B cell (primary cell): Measurements from ENCODE around the gene SHISAL2A.

ENCODE experiments used
- CTCF ChIP-seq: fragments of 200-600 bp; IDR thresholded peaks from one replicate; pipeline ENCODE4 v1.8.0; 2022; ENCODE audit warnings: antibody characterized with exemption, mild to moderate bottlenecking
- EZH2 ChIP-seq: IDR thresholded peaks from 2 replicates; pipeline ENCODE4 v1.6.1; 2012; ENCODE audit warnings: borderline replicate concordance, low read depth, mild to moderate bottlenecking, moderate library complexity, low read length; ENCODE audit not compliant: insufficient read depth, poor library complexity, severe bottlenecking

- TF ChIP-seq CTCF (no peak), EZH2 (no peak)
Observed at GRCh38 chr1:52592637-52593323, 40.2 kb upstream of the SHISAL2A start.
